ACC112 (cell line): ENCODE measurements around the gene AMDHD2.
"Not testable (repeated sequence)": the region's sequence is repeated elsewhere in the genome, so short reads cannot be mapped to it uniquely, and the experiment has no call there.

Experiments
- H2AFZ ChIP-seq: fragments of 200-600 bp; sonication (generic); one replicate; pipeline ENCODE4 v1.6.0; 2017; ENCODE audit warnings: antibody characterized with exemption, low read length; ENCODE audit not compliant: unreplicated experiment
- H3K27ac ChIP-seq: fragments of 200-600 bp; sonication (generic); 2 replicates; pipeline ENCODE4 v1.5.1; 2014; ENCODE audit warnings: low read depth, mild to moderate bottlenecking, antibody characterized with exemption, low read length, moderate library complexity
- H3K27me3 ChIP-seq: fragments of 200-600 bp; sonication (generic); 2 replicates; pipeline ENCODE4 v1.6.1; 2014; ENCODE audit warnings: mild to moderate bottlenecking, antibody characterized with exemption, low read length, moderate library complexity, mixed read lengths; ENCODE audit not compliant: insufficient read depth
- H3K36me3 ChIP-seq: fragments of 200-600 bp; sonication (generic); 2 replicates; pipeline ENCODE4 v1.6.1; 2016; ENCODE audit warnings: mild to moderate bottlenecking, antibody characterized with exemption, low read length, moderate library complexity, mixed read lengths; ENCODE audit not compliant: insufficient read depth
- H3K4me1 ChIP-seq: fragments of 200-600 bp; sonication (generic); one replicate; pipeline ENCODE4 v1.6.1; 2016; ENCODE audit warnings: low read length, mixed read lengths; ENCODE audit not compliant: insufficient read depth, unreplicated experiment, control insufficient read depth
- H3K4me3 ChIP-seq: fragments of 200-600 bp; sonication (generic); 2 replicates; pipeline ENCODE4 v1.5.1; 2014; ENCODE audit warnings: mild to moderate bottlenecking, low read depth, low read length
- H3K79me2 ChIP-seq: fragments of 200-600 bp; sonication (generic); one replicate; pipeline ENCODE4 v1.6.0; 2016; ENCODE audit warnings: low read length; ENCODE audit not compliant: control insufficient read depth, unreplicated experiment, insufficient read depth

AMDHD2 gene

DNA sequence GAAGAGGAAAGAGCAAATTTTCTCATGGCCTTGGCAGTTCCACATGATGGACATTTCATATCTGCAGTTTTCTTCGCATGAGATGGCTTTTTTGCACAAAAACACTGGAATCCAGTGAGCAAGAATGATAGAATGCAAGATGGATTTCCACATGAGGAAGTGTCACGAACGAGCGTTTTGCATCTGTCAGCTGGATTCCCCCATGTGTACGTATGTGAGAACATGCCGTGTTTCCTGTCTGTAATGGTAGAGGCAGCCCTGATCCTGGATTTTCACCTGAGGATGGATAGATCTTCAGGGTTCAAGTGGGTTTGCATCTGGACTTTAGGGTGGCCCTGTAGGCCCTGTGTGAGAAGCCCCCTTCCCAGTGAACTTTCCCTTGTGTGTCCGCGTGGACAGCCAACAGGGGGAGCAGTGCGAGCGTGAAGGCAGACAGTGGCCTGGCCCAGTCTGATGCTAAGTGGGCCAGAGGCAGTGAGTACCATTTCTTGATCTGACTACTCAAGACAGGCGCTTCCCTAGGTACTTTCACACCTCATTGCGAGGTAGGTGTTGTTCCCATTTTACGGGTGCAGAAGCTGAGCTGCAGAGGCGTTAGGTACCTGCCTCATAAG, 19.8 kb downstream of the AMDHD2 start:
- not testable (repeated sequence) for H3K27me3 ChIP-seq, H3K27ac ChIP-seq, H2AFZ ChIP-seq, H3K36me3 ChIP-seq
- H3K4me3 ChIP-seq: peak overlapping the region; percentile 83; the same call in 1 of the 2 replicates
- peaks cover 38% of the 10 kb centered on the region for H3K79me2 ChIP-seq
- H3K4me1 ChIP-seq: peaks cover 17% of the 10 kb centered on the region

DNA sequence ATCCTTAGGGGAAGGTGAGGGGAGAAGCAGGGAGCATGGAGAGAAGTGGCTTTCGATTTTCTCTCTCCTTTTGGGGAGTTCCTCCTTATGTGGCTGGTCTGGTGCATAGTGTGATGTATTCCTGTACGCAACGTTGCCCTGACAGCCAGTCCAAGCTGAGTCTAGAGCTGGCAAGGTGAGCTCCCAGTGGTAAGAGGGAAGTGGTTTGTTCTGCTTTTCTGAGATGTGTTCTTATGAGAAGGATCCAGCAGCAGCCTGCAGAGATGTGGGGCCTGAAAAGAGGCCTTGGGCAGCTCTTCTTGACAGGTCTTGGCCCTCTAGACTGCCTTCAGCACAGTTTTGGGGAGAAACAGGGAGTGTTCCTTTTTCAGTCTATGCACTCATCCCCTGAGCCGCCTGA, 20.7 kb downstream of the AMDHD2 start:
- H3K27ac ChIP-seq, H3K27me3 ChIP-seq, H2AFZ ChIP-seq, H3K36me3 ChIP-seq, H3K4me3 ChIP-seq: not testable (repeated sequence)
- Histone ChIP-seq H3K4me1 (peaks cover 12% of the 10 kb centered on the region), H3K79me2 (peaks cover 47% of the 10 kb centered on the region)

DNA sequence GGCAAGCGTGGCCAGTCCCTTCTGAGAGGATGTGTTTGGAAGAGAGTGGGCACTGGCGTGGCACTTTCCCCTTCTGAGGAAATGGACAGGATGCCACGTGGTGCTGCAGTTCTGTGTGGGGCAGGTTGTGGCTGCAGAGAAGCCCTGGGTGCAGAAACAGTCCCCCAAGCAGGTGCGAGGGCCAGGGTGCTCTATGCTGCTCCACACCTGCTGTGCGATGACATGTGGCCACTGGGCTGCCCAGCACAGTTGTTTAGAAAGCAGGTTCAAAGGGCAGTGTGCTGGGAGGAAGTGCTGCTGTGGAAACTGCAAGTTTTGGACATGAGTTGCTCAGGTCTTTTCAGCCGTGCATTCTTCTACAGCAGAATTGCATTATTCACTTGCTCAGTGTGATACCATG, 21.2 kb downstream of the AMDHD2 start:
- H2AFZ ChIP-seq, H3K4me3 ChIP-seq, H3K36me3 ChIP-seq, H3K27me3 ChIP-seq, H3K4me1 ChIP-seq, H3K27ac ChIP-seq: not testable (repeated sequence)
- peaks cover 52% of the 10 kb centered on the region for H3K79me2 ChIP-seq

DNA sequence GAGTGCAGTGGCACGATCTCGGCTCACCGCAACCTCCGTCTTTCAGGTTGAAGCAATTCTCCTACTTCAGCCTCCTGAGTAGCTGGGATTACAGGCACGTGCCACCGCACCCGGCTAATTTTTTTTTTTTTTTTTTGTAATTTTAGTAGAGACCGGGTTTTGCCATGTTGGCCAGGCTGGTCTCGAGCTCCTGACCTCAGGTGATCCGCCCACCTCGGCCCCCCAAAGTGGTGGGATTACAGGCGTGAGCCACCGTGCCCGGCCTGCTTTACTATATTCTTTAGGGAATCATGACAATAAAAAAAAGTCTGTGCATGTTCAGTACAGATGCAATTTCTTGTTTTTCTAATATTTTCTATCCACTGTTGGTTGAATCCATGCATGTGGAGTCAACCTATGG, 23.6 kb downstream of the AMDHD2 start:
- H3K79me2 ChIP-seq: peaks cover 51% of the 10 kb centered on the region
- not testable (repeated sequence) for H3K36me3 ChIP-seq, H2AFZ ChIP-seq, H3K4me1 ChIP-seq, H3K4me3 ChIP-seq, H3K27ac ChIP-seq, H3K27me3 ChIP-seq

DNA sequence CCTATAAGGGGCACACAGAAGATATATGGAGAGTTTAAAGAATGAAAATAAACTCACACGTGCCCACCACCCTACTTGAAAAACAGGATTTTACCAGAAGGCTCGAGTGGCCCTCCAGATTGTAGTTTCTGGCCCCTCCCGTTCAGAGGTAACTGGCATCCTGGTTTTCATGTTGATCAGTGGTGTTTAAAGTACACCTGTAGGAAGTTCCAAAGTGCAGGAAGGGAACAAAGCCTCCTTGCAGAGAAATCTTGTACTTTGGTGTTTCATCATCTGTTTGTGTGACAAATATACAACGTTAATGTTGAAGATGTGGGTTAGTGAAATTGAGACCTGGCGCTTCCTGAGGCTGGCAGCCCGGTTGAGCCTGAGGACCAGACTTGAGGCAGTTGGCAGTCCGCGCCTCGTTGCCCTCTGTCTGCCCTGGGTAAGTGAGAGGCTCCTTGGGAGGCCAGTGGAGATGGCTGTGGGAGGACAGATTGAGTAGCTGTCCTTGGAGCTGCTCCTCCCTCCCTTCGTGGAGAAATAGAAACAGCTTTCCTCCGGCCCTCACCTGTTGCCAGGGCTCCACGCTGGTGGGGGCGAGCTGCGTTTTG, 30.2 kb downstream of the AMDHD2 start:
- not testable (repeated sequence) for H3K4me1 ChIP-seq, H3K4me3 ChIP-seq
- H3K79me2 ChIP-seq: peaks cover 13% of the 10 kb centered on the region

DNA sequence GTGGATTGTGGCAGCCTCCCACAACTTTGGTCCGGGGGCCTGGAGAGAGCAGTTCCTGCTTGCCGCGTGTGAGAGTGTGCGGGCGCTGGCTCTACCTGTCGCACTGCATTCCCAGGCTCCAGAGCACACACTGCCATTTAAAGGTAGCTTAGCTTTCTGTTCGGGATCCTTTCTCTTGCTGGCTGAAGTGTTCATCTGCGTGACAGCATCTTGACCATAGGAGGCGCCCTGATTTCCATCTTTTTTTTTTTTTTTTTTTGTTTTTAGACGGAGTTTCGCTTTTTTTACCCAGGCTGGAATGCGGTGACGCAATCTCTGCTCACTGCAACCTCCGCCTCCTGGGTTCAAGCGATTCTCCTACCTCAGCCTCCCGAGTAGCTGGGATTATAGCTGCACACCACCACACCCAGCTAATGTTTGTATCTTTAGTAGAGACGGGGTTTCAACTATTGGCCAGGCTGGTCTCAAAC, 31.3 kb downstream of the AMDHD2 start:
- not testable (repeated sequence) for H3K27ac ChIP-seq, H3K4me1 ChIP-seq, H2AFZ ChIP-seq, H3K36me3 ChIP-seq, H3K4me3 ChIP-seq, H3K27me3 ChIP-seq, H3K79me2 ChIP-seq

More for the DNA sequence above, 30.2 kb downstream of the AMDHD2 start:
- not testable (repeated sequence) for H2AFZ ChIP-seq, H3K27me3 ChIP-seq, H3K36me3 ChIP-seq, H3K27ac ChIP-seq

DNA sequence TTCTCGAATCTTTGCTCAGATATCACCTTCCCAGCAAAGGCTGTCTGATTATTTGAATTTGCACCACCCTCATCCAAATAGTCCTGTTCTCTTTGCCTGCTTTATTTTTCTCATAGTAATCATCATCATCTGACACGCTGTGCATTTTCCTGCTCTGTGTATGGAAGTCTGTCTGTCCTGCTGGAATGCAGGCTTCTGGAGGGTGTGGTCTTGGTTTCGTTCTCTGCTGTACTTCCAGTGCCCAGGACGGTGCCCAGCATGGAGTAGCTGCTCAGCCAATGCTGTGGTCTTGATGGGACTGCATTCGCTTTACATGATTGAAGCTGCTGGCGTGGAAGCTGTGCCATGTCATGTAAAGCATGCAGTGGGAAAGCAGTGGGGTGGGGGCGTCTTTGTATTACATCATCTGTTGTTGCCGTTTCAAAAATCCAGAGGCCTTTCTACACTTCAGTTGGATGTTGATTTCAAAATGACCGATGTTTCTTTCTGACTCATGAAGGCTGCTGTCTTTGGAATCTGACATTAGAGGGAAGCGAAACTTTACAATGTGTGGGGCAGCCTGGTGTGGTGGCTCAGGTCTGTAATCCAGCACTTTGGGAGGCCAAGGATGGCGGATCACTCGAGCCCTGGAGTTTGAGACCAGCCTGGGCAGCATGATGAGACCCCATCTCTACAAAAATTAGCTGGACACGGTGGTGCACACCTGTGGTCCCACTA, 34.7 kb downstream of the AMDHD2 start:
- H3K27ac ChIP-seq: not testable (repeated sequence)

DNA sequence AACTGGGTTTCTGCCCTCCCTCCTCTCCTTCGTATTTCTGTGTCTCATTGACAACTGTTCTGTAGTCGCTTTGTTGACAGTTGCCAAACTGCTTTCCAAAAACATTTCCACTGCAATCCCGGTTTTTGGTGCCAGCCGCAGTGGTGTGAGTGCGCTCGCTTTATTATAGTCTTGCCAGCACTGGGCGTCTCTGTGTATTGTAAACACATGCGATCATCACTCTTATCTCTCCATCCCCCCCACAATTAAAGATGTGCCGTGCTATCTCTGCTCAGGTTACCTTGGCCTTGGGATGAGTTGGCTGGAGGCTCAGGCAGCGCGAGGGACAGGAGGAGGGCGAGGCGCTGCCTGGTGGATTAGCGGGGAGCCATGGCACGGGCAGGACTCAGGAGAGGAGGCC, 37.0 kb downstream of the AMDHD2 start:
- not testable (repeated sequence) for H3K27ac ChIP-seq, H3K27me3 ChIP-seq, H3K4me1 ChIP-seq, H3K36me3 ChIP-seq, H3K79me2 ChIP-seq, H3K4me3 ChIP-seq, H2AFZ ChIP-seq

More for the DNA sequence above, 34.7 kb downstream of the AMDHD2 start:
- not testable (repeated sequence) for H3K27me3 ChIP-seq, H3K36me3 ChIP-seq, H3K79me2 ChIP-seq, H3K4me3 ChIP-seq, H2AFZ ChIP-seq, H3K4me1 ChIP-seq

DNA sequence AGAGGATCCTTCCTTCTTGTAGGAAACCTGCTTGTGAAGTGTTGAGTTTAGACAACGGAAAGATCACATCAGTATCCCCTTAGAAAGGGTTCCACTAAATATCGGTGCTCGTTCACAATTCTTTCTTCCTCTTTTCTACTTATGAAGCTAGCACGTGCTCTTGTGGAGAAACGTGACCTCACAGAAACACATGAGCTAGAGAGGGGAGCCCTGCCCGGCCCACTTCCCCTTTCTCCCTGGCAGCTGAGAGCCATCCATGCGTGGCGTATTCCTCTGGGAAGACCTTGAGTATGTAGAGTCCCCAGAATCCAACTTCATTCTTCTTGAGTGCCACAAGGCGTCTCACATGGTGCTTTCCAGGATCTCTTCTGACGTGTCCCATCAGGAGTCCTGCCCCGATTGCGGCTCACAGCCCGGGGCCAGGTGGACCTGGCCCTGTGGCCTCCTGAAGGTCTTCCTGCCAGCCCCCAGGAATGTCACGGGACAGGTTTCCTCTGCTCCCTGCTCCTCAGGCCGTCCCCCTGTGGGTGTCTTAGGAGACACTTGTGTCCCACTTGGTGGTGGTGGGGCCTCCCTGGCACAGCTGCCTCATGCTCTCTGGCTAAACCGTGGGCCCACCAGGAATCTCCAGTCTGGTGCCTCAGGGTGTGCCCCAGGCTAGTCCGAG, 40.1 kb downstream of the AMDHD2 start:
- not testable (repeated sequence) for H2AFZ ChIP-seq, H3K36me3 ChIP-seq, H3K4me3 ChIP-seq, H3K79me2 ChIP-seq, H3K27me3 ChIP-seq, H3K27ac ChIP-seq, H3K4me1 ChIP-seq

DNA sequence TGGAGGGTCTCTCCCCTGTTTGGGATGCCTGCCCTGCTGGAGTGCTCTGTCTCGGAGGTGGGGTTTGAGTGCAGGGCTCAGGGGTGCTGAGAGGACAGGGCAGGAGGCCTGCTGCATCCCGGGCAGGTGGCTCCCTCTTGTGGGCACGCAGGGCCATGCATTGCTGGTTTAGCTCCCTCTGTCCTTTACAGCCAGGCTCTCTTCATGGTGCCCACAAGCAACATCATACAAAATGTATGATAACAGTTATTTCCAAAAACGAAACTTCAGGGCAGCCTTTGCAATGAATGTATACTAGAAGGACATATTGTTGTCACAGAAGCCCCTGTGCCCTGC, 40.6 kb downstream of the AMDHD2 start:
- H2AFZ ChIP-seq, H3K79me2 ChIP-seq, H3K36me3 ChIP-seq, H3K27me3 ChIP-seq, H3K4me3 ChIP-seq, H3K27ac ChIP-seq, H3K4me1 ChIP-seq: not testable (repeated sequence)

DNA sequence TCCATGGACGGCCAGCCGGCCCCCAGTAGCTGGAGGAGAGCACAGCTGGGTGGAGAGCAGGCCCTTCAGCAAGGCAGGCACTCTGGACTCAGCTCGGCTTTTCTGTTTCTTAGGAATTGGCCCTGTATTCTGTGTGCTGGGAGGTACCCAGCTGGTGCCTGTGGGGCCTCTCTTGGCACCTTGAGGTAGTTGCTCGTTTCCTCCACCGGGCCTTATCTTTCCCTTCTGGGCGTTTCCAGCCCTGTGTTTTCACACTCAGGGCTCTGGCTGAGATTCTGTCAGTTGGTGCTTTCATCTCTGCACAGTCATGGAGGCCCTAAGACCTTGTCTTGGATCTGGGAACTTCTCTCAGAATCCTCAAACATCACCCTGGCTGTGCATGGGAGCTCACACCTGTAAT, 47.3 kb downstream of the AMDHD2 start:
- H3K4me3 ChIP-seq, H3K36me3 ChIP-seq, H3K4me1 ChIP-seq, H2AFZ ChIP-seq, H3K79me2 ChIP-seq, H3K27me3 ChIP-seq, H3K27ac ChIP-seq: not testable (repeated sequence)
